ENCODE data around the gene SSC4D. TPM values are rescaled to one million over a fixed set of nuclear protein-coding genes. Genes with fewer than 3 reads are reported as not detected.

Gene SSC4D
- total RNA-seq, 3 donors from 2014 or later (not counting 1 experiment from before 2014, with no cell fraction given): 0.40 TPM; not detected in 2

DNA sequence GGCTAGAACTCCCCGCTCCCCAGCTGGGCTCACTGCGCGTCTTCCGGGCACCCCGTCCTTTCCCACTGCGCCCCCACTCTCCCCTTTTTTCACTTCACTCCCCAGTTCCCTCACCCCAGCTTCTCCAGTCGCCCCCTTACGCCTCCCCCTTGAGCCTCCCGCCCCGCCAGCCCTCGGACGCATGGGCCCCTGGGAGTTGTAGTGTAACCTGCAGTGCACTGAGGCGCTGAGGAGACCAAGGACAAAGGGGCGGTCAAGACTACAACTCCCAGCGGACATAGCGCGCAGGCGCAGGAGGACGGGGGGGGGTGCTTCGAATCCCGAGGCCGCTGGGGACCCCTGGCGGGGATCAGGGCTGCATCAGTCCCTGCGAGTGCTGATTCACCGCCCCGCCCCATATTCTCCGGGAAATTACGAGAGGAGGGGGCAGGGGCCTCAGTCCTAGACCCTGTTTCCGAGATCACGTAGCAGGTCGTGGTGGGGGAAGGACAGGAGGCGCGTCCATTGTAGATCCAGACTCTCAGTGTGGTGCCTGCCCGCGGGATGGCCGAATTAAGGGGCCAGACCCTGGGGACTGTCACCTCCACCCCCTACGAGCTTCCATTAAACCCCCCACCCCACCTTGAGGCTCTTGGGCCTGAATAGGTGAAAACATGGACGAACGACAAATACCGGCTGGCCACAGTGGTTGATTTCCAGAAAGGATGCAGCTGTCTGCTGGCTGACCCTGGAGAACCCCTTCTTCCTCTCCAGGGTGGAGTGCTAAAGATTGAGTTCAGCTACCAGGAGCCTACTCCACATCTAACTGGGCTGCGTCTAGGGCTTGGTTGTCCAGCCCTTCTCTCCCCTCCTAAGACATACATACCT lies 50.2 kb downstream of the SSC4D start:
- TF ChIP-seq, protein P1, sequence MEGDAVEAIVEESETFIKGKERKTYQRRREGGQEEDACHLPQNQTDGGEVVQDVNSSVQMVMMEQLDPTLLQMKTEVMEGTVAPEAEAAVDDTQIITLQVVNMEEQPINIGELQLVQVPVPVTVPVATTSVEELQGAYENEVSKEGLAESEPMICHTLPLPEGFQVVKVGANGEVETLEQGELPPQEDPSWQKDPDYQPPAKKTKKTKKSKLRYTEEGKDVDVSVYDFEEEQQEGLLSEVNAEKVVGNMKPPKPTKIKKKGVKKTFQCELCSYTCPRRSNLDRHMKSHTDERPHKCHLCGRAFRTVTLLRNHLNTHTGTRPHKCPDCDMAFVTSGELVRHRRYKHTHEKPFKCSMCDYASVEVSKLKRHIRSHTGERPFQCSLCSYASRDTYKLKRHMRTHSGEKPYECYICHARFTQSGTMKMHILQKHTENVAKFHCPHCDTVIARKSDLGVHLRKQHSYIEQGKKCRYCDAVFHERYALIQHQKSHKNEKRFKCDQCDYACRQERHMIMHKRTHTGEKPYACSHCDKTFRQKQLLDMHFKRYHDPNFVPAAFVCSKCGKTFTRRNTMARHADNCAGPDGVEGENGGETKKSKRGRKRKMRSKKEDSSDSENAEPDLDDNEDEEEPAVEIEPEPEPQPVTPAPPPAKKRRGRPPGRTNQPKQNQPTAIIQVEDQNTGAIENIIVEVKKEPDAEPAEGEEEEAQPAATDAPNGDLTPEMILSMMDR (IDR thresholded peaks at IDR 0.05): peak; percentile 63
- WGBS (ENCODE audit: insufficient coverage): 1% methylated on average over 41 of the region's 41 CpGs
- ATAC-seq: peak; percentile 91 to 97 (median 92)
- H3K27ac Mint-ChIP-seq: peak overlapping the region; percentile 92 to 99
- H3K36me3 Mint-ChIP-seq: no peaks in the 10 kb centered on the region
- no peaks in the 10 kb centered on the region for H3K9me3 Mint-ChIP-seq
- intact Hi-C loops (cut with micrococcal nuclease): loop anchor here (1.0 kb wide), 2 partner anchors 41 to 68 kb away; no protein-coding TSS in a partner anchor
- peaks cover 10% of the 10 kb centered on the region for H3K4me1 ChIP-seq (ENCODE audit: control insufficient read depth, insufficient read depth, low read length)
- H3K36me3 ChIP-seq (ENCODE audit: control insufficient read depth, insufficient read depth, low read length): peaks cover 3% of the 10 kb centered on the region
- H3K27me3 ChIP-seq (ENCODE audit: control insufficient read depth, insufficient read depth, low read length): no peaks in the 10 kb centered on the region
- peak overlapping the region; percentile 97 for H3K4me3 ChIP-seq (ENCODE audit: low read length)
- H3K27me3 Mint-ChIP-seq (ENCODE audit: low read depth in 2 of 2): no peaks in the 10 kb centered on the region
- peaks cover 29 to 32% of the 10 kb centered on the region in 2 donors for H3K4me1 Mint-ChIP-seq
- peak; percentile 91 to 98 for DNase-seq
- peak overlapping the region; percentile 86 for H3K4me3 Mint-ChIP-seq
- H3K9me3 ChIP-seq (ENCODE audit: control insufficient read depth, insufficient read depth, low read length): no peaks in the 10 kb centered on the region
- peak overlapping the region; percentile 99 for H3K27ac ChIP-seq (ENCODE audit: low read length)

DNA sequence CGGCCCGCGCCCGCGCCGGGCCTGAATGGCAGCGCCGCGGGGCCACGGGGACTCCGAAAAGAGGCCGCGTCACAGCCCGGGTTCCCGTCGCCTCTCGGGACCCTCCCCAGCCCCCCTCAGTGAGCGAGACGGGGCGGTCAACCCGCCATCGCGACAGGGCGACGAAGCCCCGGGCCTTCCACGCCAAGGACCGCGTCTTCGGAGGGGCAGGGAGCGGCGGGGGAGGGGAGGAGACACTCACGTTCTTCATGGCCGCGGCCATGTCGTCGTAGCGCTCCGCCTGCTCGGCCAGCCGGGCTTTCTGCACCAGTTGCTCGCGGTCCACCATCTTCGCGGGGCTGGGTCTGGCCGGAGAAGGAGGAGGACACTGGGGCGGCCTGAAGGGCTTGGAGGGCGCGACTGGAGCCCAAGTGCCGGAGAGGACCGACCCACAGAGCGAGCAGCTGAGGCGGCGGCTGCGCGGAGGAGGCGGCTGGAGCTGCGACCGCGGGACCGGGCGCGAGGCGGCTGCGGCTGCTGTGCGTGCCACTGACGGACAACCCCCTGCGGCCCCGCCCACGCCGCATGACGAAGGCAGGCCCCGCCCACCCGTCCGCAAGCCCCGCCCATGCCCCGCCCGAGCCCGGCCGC lies 50.9 kb downstream of the SSC4D start, which contains the start of gene YWHAG:
TSS of gene YWHAG (minus strand) at position 511 of the 630 bp plus-strand sequence. CDS start at position 328, 183 bp downstream.
- H3K27ac ChIP-seq (ENCODE audit: low read length): peak within 1 kb of the TSS; percentile 99
- intact Hi-C loops (cut with micrococcal nuclease): loop anchor here (1.0 kb wide), 2 partner anchors 40 to 67 kb away; no protein-coding TSS in a partner anchor
- Mint-ChIP-seq H3K9me3 (no peaks in the 10 kb centered on the region), H3K4me3 (peak within 1 kb of the TSS; percentile 94), H3K27me3 (ENCODE audit: low read depth in 2 of 2) (no peaks in the 10 kb centered on the region), H3K36me3 (no peaks in the 10 kb centered on the region), H3K27ac (peak within 1 kb of the TSS; percentile 92 to 99), H3K4me1 (peaks cover 28 to 29% of the 10 kb centered on the region in 2 donors)
- TF ChIP-seq, protein P1 (IDR thresholded peaks at IDR 0.05): no peak
- ATAC-seq (peak; percentile 74 to 90 (median 80)), DNase-seq (peak; percentile 84 to 93)
- WGBS (ENCODE audit: insufficient coverage): under 1% methylated on average over 80 of the region's 80 CpGs
- no peaks in the 10 kb centered on the region for H3K27me3 ChIP-seq (ENCODE audit: control insufficient read depth, insufficient read depth, low read length)
- H3K4me3 ChIP-seq (ENCODE audit: low read length): peak within 1 kb of the TSS; percentile 97
- H3K4me1 ChIP-seq (ENCODE audit: control insufficient read depth, insufficient read depth, low read length): peaks cover 10% of the 10 kb centered on the region
- H3K36me3 ChIP-seq (ENCODE audit: control insufficient read depth, insufficient read depth, low read length): peaks cover 3% of the 10 kb centered on the region
- H3K9me3 ChIP-seq (ENCODE audit: control insufficient read depth, insufficient read depth, low read length): no peaks in the 10 kb centered on the region

DNA sequence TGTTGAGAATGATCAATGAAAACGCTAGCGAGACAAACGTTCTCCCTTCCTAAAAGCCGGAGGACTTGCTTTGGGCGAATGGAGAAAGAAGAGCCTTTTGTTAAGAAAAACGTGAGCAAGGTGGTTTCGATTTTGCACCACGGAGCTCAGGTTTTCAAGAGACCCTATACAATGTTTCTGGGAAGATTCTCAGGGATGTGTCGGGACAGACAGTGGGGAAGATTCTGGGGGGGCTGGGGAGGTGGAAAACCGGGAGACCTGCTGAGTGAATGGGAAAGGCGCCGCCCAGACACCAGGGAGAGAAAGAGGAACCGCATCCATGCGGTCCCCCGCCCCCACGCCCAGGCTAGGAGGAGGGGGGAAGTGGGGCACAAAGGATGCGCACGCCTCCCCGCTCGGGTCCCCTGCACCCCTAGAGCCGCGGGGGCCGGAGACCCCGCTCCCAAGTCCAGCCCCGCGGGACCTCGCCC lies 51.5 kb downstream of the SSC4D start:
- Mint-ChIP-seq H3K4me1 (peaks cover 28 to 29% of the 10 kb centered on the region in 2 donors), H3K9me3 (no peaks in the 10 kb centered on the region), H3K36me3 (no peaks in the 10 kb centered on the region), H3K27ac (peak overlapping the region; percentile 92 to 99), H3K4me3 (peak overlapping the region; percentile 94), H3K27me3 (ENCODE audit: low read depth in 2 of 2) (no peaks in the 10 kb centered on the region)
- TF ChIP-seq, protein P1 (IDR thresholded peaks at IDR 0.05): no peak
- H3K4me1 ChIP-seq (ENCODE audit: control insufficient read depth, insufficient read depth, low read length): peaks cover 10% of the 10 kb centered on the region
- peak overlapping the region; percentile 97 for H3K4me3 ChIP-seq (ENCODE audit: low read length)
- DNase-seq: peak; percentile 53 to 63
- peak in 2 of 3 donors; percentile 2 to 19 for ATAC-seq
- H3K36me3 ChIP-seq (ENCODE audit: control insufficient read depth, insufficient read depth, low read length): peaks cover 3% of the 10 kb centered on the region
- H3K27me3 ChIP-seq (ENCODE audit: control insufficient read depth, insufficient read depth, low read length): no peaks in the 10 kb centered on the region
- 0% methylated on average over 27 of the region's 27 CpGs for WGBS (ENCODE audit: insufficient coverage)
- no peaks in the 10 kb centered on the region for H3K9me3 ChIP-seq (ENCODE audit: control insufficient read depth, insufficient read depth, low read length)
- intact Hi-C loops (cut with micrococcal nuclease): no loop called here
- H3K27ac ChIP-seq (ENCODE audit: low read length): peak overlapping the region; percentile 99

All from natural killer cell (primary cell).